ENCODE results near the gene AP2A1. TPM values are rescaled to one million over a fixed set of nuclear protein-coding genes. Genes with fewer than 3 reads are reported as not detected.
"Not testable (repeated sequence)": the region's sequence is repeated elsewhere in the genome, so short reads cannot be mapped to it uniquely, and the experiment has no call there.

AP2A1 gene
- total RNA-seq, 1 experiment from 2014 or later: 103 TPM

GRCh38 chr19:49818649-49819370 is 52.0 kb downstream of the AP2A1 start:
- no peaks in the 10 kb centered on the region for H3K9me3 ChIP-seq (replicated peaks)
- H3K4me1 ChIP-seq (replicated peaks): peaks cover 3% of the 10 kb centered on the region; the same call in 1 of the 2 replicates
- peak overlapping the region; percentile 74 for H3K4me3 ChIP-seq
- no peaks in the 10 kb centered on the region for H3K27me3 ChIP-seq (replicated peaks)
- H3K27ac ChIP-seq: peak overlapping the region; percentile 95
- DNase-seq (ENCODE audit: low read depth in 1 of 2, low spot score in 2 of 2): peak in 1 of 2 experiments; percentile 43
- H3K36me3 ChIP-seq: peaks cover 20% of the 10 kb centered on the region

GRCh38 chr19:49819452-49820115 is 52.8 kb downstream of the AP2A1 start:
- not testable (repeated sequence) for H3K27me3 ChIP-seq (replicated peaks); H3K9me3 ChIP-seq (replicated peaks); H3K27ac ChIP-seq; H3K4me1 ChIP-seq (replicated peaks); DNase-seq (ENCODE audit: low read depth in 1 of 2, low spot score in 2 of 2); H3K4me3 ChIP-seq
- peaks cover 20% of the 10 kb centered on the region for H3K36me3 ChIP-seq

GRCh38 chr19:49820125-49820524 is 53.3 kb downstream of the AP2A1 start:
- H3K4me1 ChIP-seq (replicated peaks): peaks cover 3% of the 10 kb centered on the region; the same call in 1 of the 2 replicates
- no peak overlapping the region for H3K27ac ChIP-seq
- H3K4me3 ChIP-seq: no peak overlapping the region
- no peaks in the 10 kb centered on the region for H3K27me3 ChIP-seq (replicated peaks)
- no peak for DNase-seq (ENCODE audit: low read depth in 1 of 2, low spot score in 2 of 2)
- H3K9me3 ChIP-seq (replicated peaks): no peaks in the 10 kb centered on the region
- H3K36me3 ChIP-seq: peaks cover 24% of the 10 kb centered on the region

GRCh38 chr19:49823472-49823871 is 56.7 kb downstream of the AP2A1 start:
- DNase-seq (ENCODE audit: low read depth in 1 of 2, low spot score in 2 of 2): no peak
- Histone ChIP-seq H3K36me3 (peaks cover 21% of the 10 kb centered on the region), H3K9me3 (replicated peaks) (no peaks in the 10 kb centered on the region), H3K27ac (no peak overlapping the region), H3K4me1 (replicated peaks) (peaks cover 3% of the 10 kb centered on the region; the same call in 1 of the 2 replicates), H3K4me3 (no peak overlapping the region), H3K27me3 (replicated peaks) (no peaks in the 10 kb centered on the region)

- no peak overlapping the region for H3K27ac ChIP-seq
- H3K27me3 ChIP-seq (replicated peaks): no peaks in the 10 kb centered on the region
- no peaks in the 10 kb centered on the region for H3K9me3 ChIP-seq (replicated peaks)
- H3K4me1 ChIP-seq (replicated peaks): no peaks in the 10 kb centered on the region
- H3K4me3 ChIP-seq: no peak overlapping the region
- H3K36me3 ChIP-seq: peaks cover 20% of the 10 kb centered on the region
- no peak for DNase-seq (ENCODE audit: low read depth in 1 of 2, low spot score in 2 of 2)
Measured at GRCh38 chr19:49824662-49825061, 57.9 kb downstream of the AP2A1 start.

- Histone ChIP-seq H3K36me3 (peaks cover 35% of the 10 kb centered on the region), H3K9me3 (replicated peaks) (no peaks in the 10 kb centered on the region), H3K4me1 (replicated peaks) (no peaks in the 10 kb centered on the region), H3K27me3 (replicated peaks) (no peaks in the 10 kb centered on the region), H3K4me3 (no peak overlapping the region), H3K27ac (no peak overlapping the region)
- no peak for DNase-seq (ENCODE audit: low read depth in 1 of 2, low spot score in 2 of 2)
Measured at GRCh38 chr19:49827034-49827433, 60.2 kb downstream of the AP2A1 start.

- H3K4me3 ChIP-seq: no peak overlapping the region
- H3K4me1 ChIP-seq (replicated peaks): no peaks in the 10 kb centered on the region
- DNase-seq (ENCODE audit: low read depth in 1 of 2, low spot score in 2 of 2): no peak
- no peaks in the 10 kb centered on the region for H3K27me3 ChIP-seq (replicated peaks)
- no peak overlapping the region for H3K27ac ChIP-seq
- H3K9me3 ChIP-seq (replicated peaks): no peaks in the 10 kb centered on the region
- peaks cover 48% of the 10 kb centered on the region for H3K36me3 ChIP-seq
Measured at GRCh38 chr19:49829200-49829599, 62.4 kb downstream of the AP2A1 start.

- H3K9me3 ChIP-seq (replicated peaks): no peaks in the 10 kb centered on the region
- H3K36me3 ChIP-seq: peaks cover 53% of the 10 kb centered on the region
- no peaks in the 10 kb centered on the region for H3K27me3 ChIP-seq (replicated peaks)
- no peak overlapping the region for H3K4me3 ChIP-seq
- no peaks in the 10 kb centered on the region for H3K4me1 ChIP-seq (replicated peaks)
- no peak overlapping the region for H3K27ac ChIP-seq
- no peak for DNase-seq (ENCODE audit: low read depth in 1 of 2, low spot score in 2 of 2)
Measured at GRCh38 chr19:49829721-49830120, 62.9 kb downstream of the AP2A1 start.

GRCh38 chr19:49830766-49831165 is 64.0 kb downstream of the AP2A1 start:
- no peaks in the 10 kb centered on the region for H3K27me3 ChIP-seq (replicated peaks)
- H3K36me3 ChIP-seq: peaks cover 58% of the 10 kb centered on the region
- H3K4me3 ChIP-seq: no peak overlapping the region
- no peaks in the 10 kb centered on the region for H3K4me1 ChIP-seq (replicated peaks)
- H3K27ac ChIP-seq: no peak overlapping the region
- H3K9me3 ChIP-seq (replicated peaks): no peaks in the 10 kb centered on the region
- no peak for DNase-seq (ENCODE audit: low read depth in 1 of 2, low spot score in 2 of 2)

- no peak for DNase-seq (ENCODE audit: low read depth in 1 of 2, low spot score in 2 of 2)
- peaks cover 67% of the 10 kb centered on the region for H3K36me3 ChIP-seq
- H3K4me1 ChIP-seq (replicated peaks): no peaks in the 10 kb centered on the region
- H3K27ac ChIP-seq: no peak overlapping the region
- no peak overlapping the region for H3K4me3 ChIP-seq
- no peaks in the 10 kb centered on the region for H3K9me3 ChIP-seq (replicated peaks)
- H3K27me3 ChIP-seq (replicated peaks): no peaks in the 10 kb centered on the region
Measured at GRCh38 chr19:49831592-49831991, 64.8 kb downstream of the AP2A1 start.

- Histone ChIP-seq H3K27me3 (replicated peaks) (no peaks in the 10 kb centered on the region), H3K4me3 (no peak overlapping the region), H3K9me3 (replicated peaks) (no peaks in the 10 kb centered on the region), H3K27ac (no peak overlapping the region), H3K36me3 (peaks cover 72% of the 10 kb centered on the region), H3K4me1 (replicated peaks) (peaks cover under 1% of the 10 kb centered on the region)
- no peak for DNase-seq (ENCODE audit: low read depth in 1 of 2, low spot score in 2 of 2)
Measured at GRCh38 chr19:49832556-49832955, 65.8 kb downstream of the AP2A1 start.

GRCh38 chr19:49833599-49833998 is 66.8 kb downstream of the AP2A1 start:
- Histone ChIP-seq H3K36me3 (peaks cover 82% of the 10 kb centered on the region), H3K27me3 (replicated peaks) (no peaks in the 10 kb centered on the region), H3K4me1 (replicated peaks) (peaks cover 11% of the 10 kb centered on the region), H3K9me3 (replicated peaks) (no peaks in the 10 kb centered on the region), H3K27ac (no peak overlapping the region), H3K4me3 (no peak overlapping the region)
- no peak for DNase-seq (ENCODE audit: low read depth in 1 of 2, low spot score in 2 of 2)

GRCh38 chr19:49835562-49835961 is 68.8 kb downstream of the AP2A1 start:
- no peaks in the 10 kb centered on the region for H3K9me3 ChIP-seq (replicated peaks)
- no peak overlapping the region for H3K27ac ChIP-seq
- H3K27me3 ChIP-seq (replicated peaks): no peaks in the 10 kb centered on the region
- no peak overlapping the region for H3K4me3 ChIP-seq
- H3K36me3 ChIP-seq: peaks cover 83% of the 10 kb centered on the region
- peaks cover 23% of the 10 kb centered on the region for H3K4me1 ChIP-seq (replicated peaks)
- DNase-seq (ENCODE audit: low read depth in 1 of 2, low spot score in 2 of 2): no peak

- H3K9me3 ChIP-seq (replicated peaks): no peaks in the 10 kb centered on the region
- H3K27me3 ChIP-seq (replicated peaks): no peaks in the 10 kb centered on the region
- H3K4me1 ChIP-seq (replicated peaks): peaks cover 23% of the 10 kb centered on the region
- peaks cover 76% of the 10 kb centered on the region for H3K36me3 ChIP-seq
- H3K27ac ChIP-seq: no peak overlapping the region
- DNase-seq (ENCODE audit: low read depth in 1 of 2, low spot score in 2 of 2): no peak
- H3K4me3 ChIP-seq: no peak overlapping the region
Measured at GRCh38 chr19:49836176-49837008, 69.6 kb downstream of the AP2A1 start.

All from SJSA1 (cell line).